ENCODE data around the gene BHMT2.

The BHMT2 gene, protein sequence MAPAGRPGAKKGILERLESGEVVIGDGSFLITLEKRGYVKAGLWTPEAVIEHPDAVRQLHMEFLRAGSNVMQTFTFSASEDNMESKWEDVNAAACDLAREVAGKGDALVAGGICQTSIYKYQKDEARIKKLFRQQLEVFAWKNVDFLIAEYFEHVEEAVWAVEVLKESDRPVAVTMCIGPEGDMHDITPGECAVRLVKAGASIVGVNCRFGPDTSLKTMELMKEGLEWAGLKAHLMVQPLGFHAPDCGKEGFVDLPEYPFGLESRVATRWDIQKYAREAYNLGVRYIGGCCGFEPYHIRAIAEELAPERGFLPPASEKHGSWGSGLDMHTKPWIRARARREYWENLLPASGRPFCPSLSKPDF

GRCh38 chr5:79069488-79070349 lies at the start of gene BHMT2, which contains the start of gene DMGDH:
BHMT2 (plus strand) TSS chr5:79069767; CDS start chr5:79069783, 16 bp downstream.
DMGDH (minus strand) TSS chr5:79069674; CDS start chr5:79069620, 54 bp downstream.
- no peak for DNase-seq (ENCODE audit: low spot score)

- DNase-seq (ENCODE audit: low spot score): peak; percentile 57
Observed at GRCh38 chr5:79020861-79021561, 48.6 kb upstream of the BHMT2 start.

DNA sequence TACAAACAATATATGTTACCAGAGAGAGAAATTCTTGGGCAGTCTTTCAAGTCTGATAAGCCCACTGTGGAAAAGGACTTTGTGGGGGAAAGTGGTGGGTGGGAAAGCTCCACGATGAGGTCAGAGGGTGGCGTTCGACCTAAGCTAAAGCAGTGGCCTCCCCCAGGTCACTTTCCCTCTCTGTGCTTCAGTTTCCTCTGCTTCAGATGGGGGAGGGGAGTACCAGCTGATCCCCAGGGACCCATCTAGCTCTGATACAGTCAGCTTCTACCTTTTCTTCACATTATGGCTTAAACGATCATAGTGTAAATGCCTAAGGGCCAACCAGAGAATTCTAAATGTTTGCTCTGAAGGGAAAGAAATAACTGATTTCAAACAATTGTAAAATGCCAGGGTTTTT lies 47.8 kb upstream of the BHMT2 start:
- DNase-seq (ENCODE audit: low spot score): no peak

- no peak for DNase-seq (ENCODE audit: low spot score)
Observed at GRCh38 chr5:79022771-79023170, 46.8 kb upstream of the BHMT2 start.

DNA sequence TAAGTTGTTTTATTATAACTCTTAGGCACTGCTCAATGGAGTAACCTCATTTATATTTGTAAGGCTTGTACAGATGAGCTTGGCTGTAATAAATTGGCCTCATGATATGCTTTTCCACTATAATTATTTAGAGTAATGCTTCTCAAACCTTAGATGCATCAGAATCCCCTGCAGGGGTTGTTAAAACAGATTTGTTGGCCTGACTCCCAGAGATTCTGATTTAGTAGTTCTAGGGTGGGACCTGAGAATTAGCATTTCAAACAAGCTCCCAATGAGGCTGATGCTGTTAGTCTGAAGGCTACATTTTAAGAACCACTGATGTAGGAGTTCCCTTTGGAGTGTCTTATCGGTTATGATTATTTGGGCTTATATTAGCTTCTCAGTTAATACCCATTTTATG lies 46.2 kb upstream of the BHMT2 start:
- no peak for DNase-seq (ENCODE audit: low spot score)

- DNase-seq (ENCODE audit: low spot score): no peak
Observed at GRCh38 chr5:79023947-79024346, 45.6 kb upstream of the BHMT2 start.

DNA sequence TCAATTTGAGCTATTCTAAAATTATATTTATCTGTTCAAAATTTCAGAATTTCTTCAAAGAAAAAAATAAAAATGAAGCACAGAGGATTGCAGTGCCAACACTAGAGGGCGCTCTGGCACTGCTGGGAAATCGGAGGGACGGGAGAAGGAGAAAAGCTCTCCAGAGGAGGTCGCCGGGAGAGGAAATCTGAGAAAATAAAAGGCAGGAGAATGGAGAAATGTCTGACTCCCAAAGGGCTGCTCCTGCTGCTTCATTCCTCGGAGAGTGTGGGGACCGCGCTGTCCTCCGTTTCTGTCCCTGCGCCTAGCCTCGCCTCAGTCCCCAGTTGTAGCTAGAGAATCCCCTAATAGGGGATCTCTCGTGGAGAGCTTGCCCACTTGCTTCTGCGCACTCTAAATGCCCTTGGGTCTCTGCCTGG lies 44.5 kb upstream of the BHMT2 start:
- DNase-seq (ENCODE audit: low spot score): peak; percentile 61

DNA sequence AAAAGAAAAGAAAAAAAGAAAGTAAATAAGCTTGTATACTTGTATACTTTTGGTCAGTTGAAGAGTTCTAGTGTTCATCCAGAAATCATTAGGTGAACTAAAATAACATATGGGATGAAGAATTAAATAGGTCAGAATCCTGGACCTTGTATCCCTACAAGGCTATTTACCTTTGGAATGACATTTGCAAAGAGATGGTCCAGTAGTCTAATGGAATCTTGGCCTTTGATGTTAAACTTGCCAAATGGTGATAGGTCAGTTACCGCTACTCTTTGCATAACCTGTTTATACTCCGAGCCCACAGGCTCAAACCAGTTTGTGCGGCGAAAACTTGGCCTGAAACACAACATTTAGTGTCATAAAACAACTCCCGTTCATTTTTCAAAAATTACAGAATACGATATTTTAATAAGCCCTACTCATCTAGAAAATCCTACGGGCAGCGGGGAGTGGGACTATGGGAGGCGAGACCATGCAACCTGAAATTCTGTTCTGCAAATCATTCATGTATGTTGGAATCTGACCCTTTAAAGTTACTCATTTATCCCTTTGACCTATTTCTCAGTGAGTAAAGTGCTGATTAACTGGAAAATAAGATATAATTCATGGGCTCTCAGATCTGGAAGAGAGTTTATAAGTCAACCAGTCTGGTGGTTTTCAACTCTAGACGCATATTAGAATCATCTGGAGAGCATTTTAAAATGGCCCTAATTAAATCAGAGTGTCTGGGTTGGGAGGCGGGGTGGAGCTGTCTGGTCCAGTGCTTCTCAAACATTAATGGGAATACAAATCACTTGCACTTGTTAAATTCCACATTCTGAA lies 38.7 kb upstream of the BHMT2 start:
- DNase-seq (ENCODE audit: low spot score): no peak

GRCh38 chr5:79031485-79031867 lies 38.1 kb upstream of the BHMT2 start:
- no peak for DNase-seq (ENCODE audit: low spot score)

DNA sequence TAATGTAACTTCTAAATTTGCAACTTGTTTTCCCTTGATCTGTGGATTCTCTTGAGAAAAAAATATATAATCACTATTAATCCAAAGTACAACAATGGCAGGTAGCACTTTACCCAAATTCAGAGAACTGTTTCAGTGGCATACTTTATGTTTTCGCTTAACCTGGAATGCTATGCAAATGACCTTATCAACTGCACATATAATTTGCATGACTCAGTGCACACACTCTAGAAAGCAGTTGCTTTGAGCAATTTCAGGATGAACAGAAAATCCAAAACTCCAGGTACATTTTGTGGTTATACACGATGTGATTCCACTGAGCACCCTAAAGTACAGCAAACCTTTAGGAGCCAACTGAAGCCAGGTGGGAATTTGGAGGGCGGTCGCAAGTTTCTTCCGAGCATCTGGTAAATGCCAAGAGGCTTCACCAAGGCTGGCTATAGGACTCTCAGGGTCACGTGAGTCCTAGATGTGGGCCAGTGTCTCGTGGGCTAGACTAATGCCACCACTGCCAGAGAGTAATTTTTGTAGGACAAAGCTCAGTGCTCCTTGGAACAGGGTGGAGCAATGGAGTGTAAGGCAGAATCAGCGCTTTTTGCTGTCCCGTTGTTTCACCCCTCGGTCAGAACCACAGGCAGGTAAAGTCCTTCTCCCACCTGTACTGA lies 37.4 kb upstream of the BHMT2 start:
- DNase-seq (ENCODE audit: low spot score): no peak

DNA sequence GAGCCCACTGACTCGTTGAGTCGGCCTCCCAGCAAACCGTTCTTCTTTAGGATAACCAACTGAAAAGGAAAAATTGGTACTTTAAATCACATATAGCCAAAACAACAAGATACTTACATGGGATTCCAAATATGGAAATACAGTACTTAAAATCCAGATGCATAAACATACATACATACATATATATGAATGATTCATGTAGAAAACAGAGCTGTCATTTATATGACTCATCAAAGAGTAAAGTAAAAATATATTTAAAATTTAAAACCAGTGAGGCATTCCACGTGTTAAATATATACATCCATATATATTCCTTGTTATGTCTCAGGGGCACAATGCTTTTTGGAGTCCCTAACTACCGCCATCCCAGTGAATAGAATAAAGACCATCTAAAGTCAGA lies 36.8 kb upstream of the BHMT2 start:
- no peak for DNase-seq (ENCODE audit: low spot score)

DNA sequence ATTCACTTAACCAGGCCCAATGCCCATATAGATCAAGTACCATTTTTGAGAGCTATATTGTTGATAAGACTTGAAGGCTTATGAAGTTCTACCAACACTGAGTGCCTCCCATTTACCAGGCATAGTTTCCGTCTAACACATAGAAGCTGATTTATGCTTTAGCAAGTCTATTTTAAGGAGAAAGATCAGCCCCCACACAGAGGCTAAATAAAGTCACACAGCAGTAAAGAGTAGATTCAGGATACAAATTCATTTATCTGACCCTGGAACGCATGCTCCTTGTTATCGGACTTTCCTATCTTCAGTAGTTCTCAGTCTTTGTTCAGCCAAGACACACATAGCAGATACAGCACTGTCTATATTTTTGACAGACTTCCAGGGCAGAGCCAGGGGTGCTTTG lies 34.3 kb upstream of the BHMT2 start:
- DNase-seq (ENCODE audit: low spot score): peak; percentile 40

DNA sequence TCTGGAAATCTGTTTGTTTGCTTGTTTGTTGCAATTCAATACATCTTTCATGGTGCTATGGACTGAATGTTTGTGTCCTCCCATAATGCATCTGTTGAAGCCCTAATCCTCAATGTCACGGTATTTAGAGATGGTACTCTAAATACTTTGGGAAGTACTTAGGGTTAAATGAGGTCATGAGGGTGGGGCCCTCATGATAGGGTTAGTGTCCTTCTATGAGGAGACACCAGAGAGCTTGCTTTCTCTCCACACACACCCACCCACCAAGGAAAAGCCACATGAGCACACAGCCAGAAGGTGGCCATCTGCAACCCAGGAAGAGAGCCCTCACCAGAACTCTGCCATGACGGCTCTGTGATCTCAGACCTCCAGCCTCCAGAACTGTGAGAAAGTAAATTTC lies 32.8 kb upstream of the BHMT2 start:
- DNase-seq (ENCODE audit: low spot score): no peak

GRCh38 chr5:79042188-79042587 lies 27.4 kb upstream of the BHMT2 start:
- no peak for DNase-seq (ENCODE audit: low spot score)

DNA sequence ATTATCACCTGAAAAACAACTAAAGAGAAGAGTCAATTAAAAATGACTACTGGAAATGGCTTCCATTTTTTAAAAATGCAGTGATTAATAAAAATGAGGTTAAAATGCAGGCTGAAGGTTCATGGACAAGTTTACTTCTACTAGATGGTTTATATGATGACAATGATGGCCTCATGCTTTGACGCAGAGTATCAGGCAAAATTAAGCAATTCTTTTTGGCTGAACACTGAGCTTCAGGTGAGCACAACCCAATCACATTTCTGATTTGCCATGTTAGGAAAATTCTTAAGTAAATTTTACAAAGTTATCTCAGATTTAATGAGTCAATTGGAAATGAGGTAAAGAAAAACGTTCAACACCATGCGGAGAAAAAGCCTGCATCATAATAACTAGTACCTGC lies 22.4 kb upstream of the BHMT2 start:
- no peak for DNase-seq (ENCODE audit: low spot score)

DNA sequence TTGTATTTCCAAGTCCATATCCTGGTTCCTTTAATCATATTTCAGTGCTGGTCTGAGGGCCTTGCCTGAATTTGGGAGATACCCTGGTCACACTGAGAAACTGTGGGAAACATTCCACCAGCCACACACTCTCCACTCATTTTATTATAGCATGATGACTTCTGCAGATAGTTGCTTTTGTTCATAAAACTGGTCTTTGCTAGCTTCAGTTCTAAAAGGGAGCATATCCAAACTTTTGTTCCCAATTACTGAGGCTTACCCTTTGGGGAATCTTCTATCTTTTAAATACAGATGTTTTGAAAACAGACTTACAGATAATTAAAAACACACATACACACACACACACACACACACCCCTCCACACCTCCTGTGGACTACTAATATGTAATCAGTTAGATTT lies 21.1 kb upstream of the BHMT2 start:
- DNase-seq (ENCODE audit: low spot score): no peak

GRCh38 chr5:79050498-79050897 lies 19.1 kb upstream of the BHMT2 start:
- DNase-seq (ENCODE audit: low spot score): no peak

DNA sequence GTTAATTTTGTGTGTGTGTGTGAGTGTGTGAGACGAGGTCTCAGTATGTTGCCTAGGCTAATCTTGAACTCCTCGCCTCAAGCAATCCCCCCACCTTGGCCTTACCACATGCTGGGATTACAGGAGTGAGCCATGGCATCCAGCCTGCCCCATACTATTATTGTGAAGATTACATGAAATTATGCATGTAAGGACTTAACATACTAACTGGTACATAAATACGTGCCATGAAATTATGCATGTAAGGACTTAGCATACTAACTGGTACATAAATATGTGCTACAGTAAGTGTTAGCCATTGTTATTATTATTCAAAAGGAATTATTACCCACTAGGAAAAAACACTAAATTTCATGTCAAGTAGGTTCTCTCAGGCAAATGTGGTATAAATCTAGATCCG lies 16.2 kb upstream of the BHMT2 start:
- no peak for DNase-seq (ENCODE audit: low spot score)

DNA sequence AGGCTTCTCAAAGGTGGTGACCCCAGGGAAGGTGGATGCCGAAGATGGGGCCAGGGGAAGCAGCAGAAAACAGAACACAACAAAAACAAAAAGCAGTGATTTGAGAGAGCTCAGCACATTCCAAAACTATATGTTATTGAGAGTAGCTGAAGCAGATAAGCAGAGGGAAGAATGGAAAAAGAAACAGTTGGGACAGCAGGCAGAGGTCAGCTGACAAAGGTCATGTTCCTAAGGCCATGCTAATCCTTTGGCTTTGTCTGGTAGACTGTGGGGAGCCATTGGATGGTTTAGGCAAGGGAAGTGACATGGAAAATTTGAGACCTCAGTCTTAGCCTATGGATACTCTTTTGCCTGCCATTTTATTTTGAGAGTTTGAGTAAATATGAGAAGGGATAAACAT lies 14.6 kb upstream of the BHMT2 start:
- no peak for DNase-seq (ENCODE audit: low spot score)

GRCh38 chr5:79056847-79057246 lies 12.7 kb upstream of the BHMT2 start:
- DNase-seq (ENCODE audit: low spot score): no peak

DNA sequence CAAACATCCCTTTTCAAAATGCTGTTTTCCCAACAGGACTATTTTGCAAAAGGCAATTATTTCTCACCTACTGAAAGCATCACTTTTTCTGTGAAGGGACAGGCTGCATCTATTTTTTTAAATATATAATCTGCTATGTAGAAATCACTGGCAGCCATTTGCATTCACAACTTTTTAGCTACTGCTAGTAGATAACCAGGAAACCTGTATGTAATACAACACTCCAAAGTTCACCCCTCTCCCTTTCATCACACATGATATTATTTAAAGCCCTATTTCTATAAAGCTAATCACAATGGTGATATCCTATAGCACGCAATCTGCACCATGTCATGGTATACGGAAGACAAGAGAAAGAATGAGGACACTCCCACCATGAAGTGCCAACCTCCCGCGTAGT lies 9.9 kb upstream of the BHMT2 start:
- no peak for DNase-seq (ENCODE audit: low spot score)
